ENCODE measurements around the gene CNTN5.
"Not testable (repeated sequence)": the region's sequence is repeated elsewhere in the genome, so short reads cannot be mapped to it uniquely, and the experiment has no call there.

CNTN5 gene

GRCh38 chr11:99279266-99279665 is 258.5 kb downstream of the CNTN5 start:
- no peak for DNase-seq

GRCh38 chr11:99281331-99281730 is 260.6 kb downstream of the CNTN5 start:
- DNase-seq, result no peak

GRCh38 chr11:99297925-99298324 is 277.2 kb downstream of the CNTN5 start:
- DNase-seq, result not testable (repeated sequence)

- no peak for DNase-seq
Measured at GRCh38 chr11:99307510-99308088, 286.9 kb downstream of the CNTN5 start.

GRCh38 chr11:99311870-99312269 is 291.1 kb downstream of the CNTN5 start:
- no peak for DNase-seq

- DNase-seq, result no peak
Measured at GRCh38 chr11:99316776-99317520, 296.2 kb downstream of the CNTN5 start.

- no peak for DNase-seq
Measured at GRCh38 chr11:99320769-99321290, 300.1 kb downstream of the CNTN5 start.

GRCh38 chr11:99325847-99326246 is 305.1 kb downstream of the CNTN5 start:
- no peak for DNase-seq

- DNase-seq, result no peak
Measured at GRCh38 chr11:99327066-99327465, 306.3 kb downstream of the CNTN5 start.

GRCh38 chr11:99327527-99327926 is 306.8 kb downstream of the CNTN5 start:
- no peak for DNase-seq

- no peak for DNase-seq
Measured at GRCh38 chr11:99333621-99334020, 312.9 kb downstream of the CNTN5 start.

GRCh38 chr11:99343117-99343516 is 322.4 kb downstream of the CNTN5 start:
- DNase-seq, result no peak

GRCh38 chr11:99349151-99349673 is 328.5 kb downstream of the CNTN5 start:
- peak; percentile 77 for DNase-seq

GRCh38 chr11:99351624-99352023 is 330.9 kb downstream of the CNTN5 start:
- peak; percentile 41 for DNase-seq

- no peak for DNase-seq
Measured at GRCh38 chr11:99352642-99353041, 331.9 kb downstream of the CNTN5 start.

GRCh38 chr11:99366546-99366945 is 345.8 kb downstream of the CNTN5 start:
- DNase-seq, result no peak

GRCh38 chr11:99368583-99368982 is 347.8 kb downstream of the CNTN5 start:
- DNase-seq, result no peak

GRCh38 chr11:99370549-99371216 is 349.9 kb downstream of the CNTN5 start:
- peak; percentile 22 for DNase-seq

- no peak for DNase-seq
Measured at GRCh38 chr11:99371257-99371656, 350.5 kb downstream of the CNTN5 start.

GRCh38 chr11:99376463-99376862 is 355.7 kb downstream of the CNTN5 start:
- DNase-seq, result no peak

GRCh38 chr11:99383648-99384245 is 363.0 kb downstream of the CNTN5 start:
- DNase-seq, result no peak

GRCh38 chr11:99391245-99391644 is 370.5 kb downstream of the CNTN5 start:
- no peak for DNase-seq

GRCh38 chr11:99406345-99406744 is 385.6 kb downstream of the CNTN5 start:
- no peak for DNase-seq
